ENCODE data around the gene TTR.

Gene TTR

DNA sequence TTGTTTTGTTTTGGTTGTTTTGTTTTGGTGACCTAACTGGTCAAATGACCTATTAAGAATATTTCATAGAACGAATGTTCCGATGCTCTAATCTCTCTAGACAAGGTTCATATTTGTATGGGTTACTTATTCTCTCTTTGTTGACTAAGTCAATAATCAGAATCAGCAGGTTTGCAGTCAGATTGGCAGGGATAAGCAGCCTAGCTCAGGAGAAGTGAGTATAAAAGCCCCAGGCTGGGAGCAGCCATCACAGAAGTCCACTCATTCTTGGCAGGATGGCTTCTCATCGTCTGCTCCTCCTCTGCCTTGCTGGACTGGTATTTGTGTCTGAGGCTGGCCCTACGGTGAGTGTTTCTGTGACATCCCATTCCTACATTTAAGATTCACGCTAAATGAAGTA is at the start of gene TTR:
TSS of gene TTR (plus strand) at position 250 of the 400 bp plus-strand sequence. CDS start at position 276, 26 bp downstream.
- DNase-seq (ENCODE audit: low spot score) = no peak
- FAIRE-seq = no peak

- peak; percentile 35 for DNase-seq (ENCODE audit: low spot score)
- peak; percentile 55 for FAIRE-seq
Observed at GRCh38 chr18:31546476-31546875, 45.2 kb upstream of the TTR start.

- DNase-seq (ENCODE audit: low spot score) (no peak), FAIRE-seq (no peak)
Observed at GRCh38 chr18:31548853-31549252, 42.8 kb upstream of the TTR start.

GRCh38 chr18:31549416-31549815 is 42.3 kb upstream of the TTR start:
- DNase-seq (ENCODE audit: low spot score) (no peak), FAIRE-seq (no peak)

DNA sequence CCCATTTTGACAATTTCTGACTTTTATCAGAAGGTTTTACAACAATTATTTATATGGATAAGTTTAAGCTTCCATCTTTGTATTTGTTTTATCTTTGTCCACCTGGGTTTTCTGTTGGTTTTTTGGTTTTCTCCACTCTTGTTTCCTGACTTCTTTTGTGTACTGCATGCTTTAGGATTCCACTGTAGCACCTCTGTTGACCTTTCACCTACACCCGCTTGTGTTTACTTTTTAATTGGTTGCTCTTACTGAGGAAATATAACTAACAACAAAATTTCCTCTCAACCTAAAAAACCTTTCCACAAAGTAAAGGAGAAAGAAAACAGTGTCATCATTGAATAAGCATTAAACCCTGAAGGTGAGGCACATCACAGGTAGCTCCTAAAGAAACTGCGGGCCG is 39.8 kb upstream of the TTR start:
- DNase-seq (ENCODE audit: low spot score) = no peak

GRCh38 chr18:31553800-31554199 is 37.9 kb upstream of the TTR start:
- DNase-seq (ENCODE audit: low spot score) (no peak), FAIRE-seq (no peak)

More for the DNA sequence above, 39.8 kb upstream of the TTR start:
- FAIRE-seq = no peak

- FAIRE-seq (no peak), DNase-seq (ENCODE audit: low spot score) (no peak)
Observed at GRCh38 chr18:31554776-31555175, 36.9 kb upstream of the TTR start.

DNA sequence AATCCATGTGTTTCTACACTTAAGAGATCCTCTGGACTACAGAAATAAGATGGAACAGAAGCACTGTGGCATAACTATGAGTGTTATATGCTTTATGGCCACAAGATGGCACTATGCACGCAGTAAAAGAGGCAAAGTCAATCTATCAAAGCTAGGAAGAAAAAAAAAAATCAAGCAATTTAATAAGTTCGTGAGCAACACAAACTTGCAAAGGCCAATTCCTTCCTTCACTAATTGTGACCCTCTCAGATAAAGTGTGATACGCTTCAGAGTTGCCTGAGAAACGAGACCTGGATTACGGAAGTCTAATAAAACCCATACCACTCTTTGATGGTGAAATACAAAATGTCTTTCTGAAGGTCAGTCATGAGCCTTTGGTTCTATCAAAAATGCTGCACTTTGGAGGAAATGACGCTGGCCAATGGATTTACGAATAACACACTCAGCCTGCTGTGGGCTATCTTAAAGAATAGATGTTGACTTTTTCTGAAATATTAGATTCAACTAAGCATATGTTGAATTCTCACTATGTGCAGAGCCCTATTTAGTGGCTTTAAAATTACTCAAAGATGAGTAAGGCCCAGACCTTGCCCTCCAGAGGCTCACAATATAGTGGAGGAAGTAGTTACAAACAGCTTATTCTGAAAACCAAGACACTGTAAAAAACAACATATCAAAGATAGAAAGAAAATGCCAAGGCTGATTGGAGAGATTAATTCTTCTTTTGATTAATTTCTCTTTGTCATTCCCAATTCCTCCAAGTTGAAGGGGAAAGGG is 35.5 kb upstream of the TTR start:
- peak; percentile 44 for DNase-seq (ENCODE audit: low spot score)
- FAIRE-seq = peak; percentile 73

DNA sequence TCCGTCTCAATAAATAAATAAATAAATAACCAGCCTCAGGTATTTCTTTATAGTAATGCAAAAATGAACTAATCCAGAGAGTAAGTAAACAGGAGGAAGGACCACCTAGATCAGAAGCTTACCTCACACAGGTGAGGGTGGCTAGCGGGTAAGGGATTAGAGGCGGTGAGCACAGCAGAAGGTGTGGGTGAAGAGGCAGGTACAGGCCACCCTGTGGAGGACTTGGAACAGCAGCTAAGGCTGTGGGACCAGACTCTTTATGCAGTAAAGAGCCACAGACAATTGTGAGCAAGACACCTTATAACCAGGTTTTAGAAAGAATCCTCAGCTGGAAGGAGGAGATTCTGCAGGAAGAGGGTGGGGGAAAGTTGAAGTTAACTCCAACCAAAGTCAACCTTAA is 34.2 kb upstream of the TTR start:
- FAIRE-seq = no peak

DNA sequence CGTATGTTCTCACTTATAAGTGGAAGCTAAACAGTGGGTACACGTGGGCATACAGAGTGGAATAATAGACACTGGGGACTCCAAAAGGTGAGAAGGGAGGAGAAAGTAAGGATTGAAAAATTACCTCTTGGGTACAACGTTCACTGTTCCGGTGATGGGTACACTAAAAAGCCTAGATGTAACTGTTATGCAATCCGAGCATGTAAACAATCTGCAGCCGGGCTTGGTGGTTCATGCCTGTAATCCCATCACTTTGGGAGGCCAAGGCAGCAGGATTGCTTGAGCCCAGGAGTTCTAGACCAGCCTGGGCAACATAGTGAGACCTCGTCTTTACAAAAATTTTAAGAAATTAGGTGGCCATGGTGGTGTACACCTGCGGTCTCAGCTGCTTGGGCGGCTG is 33.1 kb upstream of the TTR start:
- no peak for DNase-seq (ENCODE audit: low spot score)
- no peak for FAIRE-seq

More for the DNA sequence above, 34.2 kb upstream of the TTR start:
- no peak for DNase-seq (ENCODE audit: low spot score)

- FAIRE-seq = no peak
- no peak for DNase-seq (ENCODE audit: low spot score)
Observed at GRCh38 chr18:31562726-31563125, 29.0 kb upstream of the TTR start.

GRCh38 chr18:31563778-31564177 is 27.9 kb upstream of the TTR start:
- FAIRE-seq (no peak), DNase-seq (ENCODE audit: low spot score) (no peak)

DNA sequence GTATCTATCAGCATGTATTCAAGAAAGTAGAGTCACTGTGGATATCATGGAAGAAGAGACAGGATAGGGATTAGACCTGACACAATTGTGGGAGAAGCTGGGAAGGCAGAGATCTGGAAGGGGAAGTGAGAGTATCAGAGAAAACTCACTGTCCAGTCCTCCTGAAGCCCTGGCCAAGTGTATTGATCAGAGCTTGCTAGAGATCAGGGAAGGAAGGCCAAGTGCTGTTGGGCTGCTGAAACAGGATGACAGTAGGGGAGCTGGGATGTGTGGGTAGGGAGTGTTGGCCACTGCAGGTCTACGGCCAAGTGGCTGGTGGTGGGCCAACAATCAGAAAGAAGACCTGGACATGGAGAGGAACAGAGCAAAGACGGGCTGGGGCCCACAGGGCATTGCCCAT is 26.3 kb upstream of the TTR start:
- FAIRE-seq = no peak
- no peak for DNase-seq (ENCODE audit: low spot score)

GRCh38 chr18:31565782-31566512 is 25.7 kb upstream of the TTR start:
- DNase-seq (ENCODE audit: low spot score) (no peak), FAIRE-seq (no peak)

- DNase-seq (ENCODE audit: low spot score) (no peak), FAIRE-seq (no peak)
Observed at GRCh38 chr18:31566576-31567306, 24.9 kb upstream of the TTR start.

- FAIRE-seq = no peak
- no peak for DNase-seq (ENCODE audit: low spot score)
Observed at GRCh38 chr18:31572368-31572767, 19.3 kb upstream of the TTR start.

DNA sequence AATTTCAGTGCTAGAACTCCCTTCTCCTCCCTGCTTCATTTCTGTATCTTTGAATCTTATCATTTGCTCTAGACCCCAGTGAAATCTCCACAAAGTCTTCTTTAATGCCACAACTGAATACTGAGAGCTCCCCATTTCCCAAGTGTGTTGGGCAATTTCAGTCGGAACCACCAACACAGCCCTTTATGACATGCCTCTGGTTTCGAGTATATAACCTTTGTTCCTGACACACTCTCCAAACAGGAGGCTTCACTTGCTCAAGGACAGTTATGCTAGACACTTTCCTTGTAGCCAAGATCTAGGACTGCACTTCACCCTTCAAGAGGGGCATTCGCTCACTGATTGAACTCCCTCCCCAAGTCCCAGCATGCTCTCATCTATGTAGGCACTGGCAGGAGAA is 18.6 kb upstream of the TTR start:
- DNase-seq (ENCODE audit: low spot score) = no peak
- FAIRE-seq = no peak

DNA sequence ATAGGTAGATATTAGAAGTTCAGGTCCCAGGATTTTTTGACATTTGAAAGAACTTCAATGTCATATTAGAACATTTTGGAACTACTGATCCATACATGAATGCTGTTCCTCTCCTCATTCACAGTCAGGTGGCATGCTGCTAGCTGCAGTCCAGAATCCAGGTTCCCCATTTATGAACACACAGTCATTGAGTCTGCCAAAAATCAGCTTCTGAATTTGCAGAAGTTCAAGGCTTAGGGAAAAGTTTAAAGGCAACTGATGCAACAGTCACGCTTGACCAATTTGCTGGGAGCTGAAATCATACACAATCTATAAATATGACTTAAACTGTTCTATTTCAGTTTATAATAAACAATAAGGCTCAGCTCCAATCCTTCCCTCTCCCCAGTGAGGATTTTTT is 17.3 kb upstream of the TTR start:
- DNase-seq (ENCODE audit: low spot score) = no peak
- no peak for FAIRE-seq

DNA sequence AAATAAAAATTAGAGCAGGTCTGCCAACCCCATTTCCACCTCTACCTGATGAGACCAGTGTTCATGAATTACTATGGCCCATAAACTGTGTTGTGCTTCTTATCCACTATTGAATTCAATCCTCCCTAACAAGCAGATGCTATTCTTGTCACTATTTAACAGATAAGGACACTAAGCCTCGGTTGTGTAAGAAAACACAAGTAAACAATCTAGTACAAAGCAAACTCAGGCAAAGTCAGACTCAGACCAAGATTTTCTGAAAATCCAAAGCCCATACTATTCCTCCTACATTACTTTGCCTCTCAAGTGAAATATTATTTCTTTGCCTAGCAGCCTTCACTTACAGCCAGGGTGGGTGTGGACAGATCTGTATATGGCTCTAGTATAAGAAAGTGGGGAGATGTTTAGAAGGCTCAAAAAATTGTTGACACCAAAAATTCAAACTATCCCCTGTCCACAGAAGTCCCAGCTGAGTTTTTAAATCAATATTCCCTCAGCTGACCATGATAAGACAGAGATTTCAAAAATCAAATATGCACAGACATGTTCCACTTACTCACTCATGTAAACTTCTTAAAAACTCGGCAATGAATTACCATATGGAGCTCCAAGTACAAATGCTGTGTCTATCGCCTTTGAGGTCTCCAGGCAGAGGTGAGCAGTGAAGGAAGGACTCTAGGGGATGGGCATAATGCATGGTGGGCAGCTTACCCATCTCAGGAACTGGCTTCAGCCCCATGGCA is 16.0 kb upstream of the TTR start:
- FAIRE-seq (no peak), DNase-seq (ENCODE audit: low spot score) (no peak)

GRCh38 chr18:31576670-31577069 is 15.0 kb upstream of the TTR start:
- DNase-seq (ENCODE audit: low spot score) = no peak
- FAIRE-seq = no peak

GRCh38 chr18:31577195-31577594 is 14.5 kb upstream of the TTR start:
- DNase-seq (ENCODE audit: low spot score) (no peak), FAIRE-seq (no peak)

Measured in RCC 7860 (cell line).